HG02678 (cell line): ENCODE measurements around the gene SLC4A1.

Experiments
- ATAC-seq: cut with Tn5 transposase; IDR thresholded peaks from one replicate; pipeline ENCODE4 v1.9.1; 2021; ENCODE audit warnings: mild to moderate bottlenecking, moderate library complexity; ENCODE audit not compliant: unreplicated experiment

Gene SLC4A1

DNA sequence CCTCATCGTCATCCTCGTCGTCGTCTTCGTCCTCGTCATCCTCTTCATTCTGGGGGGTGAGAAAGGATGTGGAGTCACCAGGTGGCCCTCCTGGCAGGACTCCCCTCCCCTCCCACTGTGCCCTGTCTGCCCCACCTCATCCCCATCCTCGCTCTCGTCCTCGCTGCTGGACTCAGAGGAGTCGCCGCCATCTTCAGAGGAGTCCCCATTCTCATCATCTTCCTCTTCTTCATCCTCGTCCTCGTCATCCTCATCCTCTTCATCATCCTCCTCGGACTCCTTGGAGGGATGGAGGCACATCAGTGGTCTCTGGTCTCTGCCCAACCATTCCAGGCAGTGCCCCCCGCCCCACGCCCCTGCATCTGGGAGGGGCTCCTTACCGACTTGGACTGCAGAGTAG lies 60.6 kb downstream of the SLC4A1 start:
- ATAC-seq, result no peak

DNA sequence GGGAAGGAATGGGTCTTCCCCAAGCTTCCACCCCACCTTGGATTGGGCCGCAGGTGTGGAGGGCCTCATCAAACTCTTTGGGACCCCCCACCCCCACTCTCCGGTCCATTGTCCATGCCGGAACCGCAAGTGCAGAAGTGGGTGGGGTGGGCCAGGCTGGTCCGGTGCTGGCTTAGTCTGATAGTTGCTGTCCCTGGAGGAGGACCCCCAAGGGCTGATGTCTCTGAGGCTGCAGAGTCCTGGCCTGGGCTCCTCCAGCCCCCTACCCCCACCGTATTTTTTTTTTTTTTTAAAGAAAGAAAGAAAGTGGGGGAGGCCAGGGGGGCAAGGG lies 61.1 kb downstream of the SLC4A1 start:
- ATAC-seq, result no peak

GRCh38 chr17:44205962-44206824 lies 61.7 kb downstream of the SLC4A1 start:
- no peak for ATAC-seq

DNA sequence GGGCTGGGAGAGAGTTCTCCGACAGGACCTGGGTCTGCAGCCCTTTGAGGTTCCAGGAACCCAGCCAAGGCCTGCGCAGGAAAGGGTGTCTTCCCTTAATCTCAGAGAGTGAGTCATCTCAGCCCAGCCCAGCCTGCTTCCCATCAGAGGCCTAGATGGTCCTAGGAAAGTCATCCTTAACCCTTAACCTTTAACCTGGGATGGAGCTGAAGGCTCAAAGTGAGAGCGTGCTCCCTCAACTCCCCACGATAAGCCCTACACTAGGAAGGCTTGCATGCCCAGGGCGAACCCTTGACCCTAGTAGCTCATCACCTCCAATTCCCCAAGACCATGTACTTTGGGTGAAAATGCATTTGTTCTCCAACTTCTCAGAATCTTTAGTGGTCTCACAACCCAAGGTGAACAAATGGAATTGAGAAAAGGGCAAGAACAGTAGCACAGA lies 63.5 kb downstream of the SLC4A1 start:
- ATAC-seq, result no peak

DNA sequence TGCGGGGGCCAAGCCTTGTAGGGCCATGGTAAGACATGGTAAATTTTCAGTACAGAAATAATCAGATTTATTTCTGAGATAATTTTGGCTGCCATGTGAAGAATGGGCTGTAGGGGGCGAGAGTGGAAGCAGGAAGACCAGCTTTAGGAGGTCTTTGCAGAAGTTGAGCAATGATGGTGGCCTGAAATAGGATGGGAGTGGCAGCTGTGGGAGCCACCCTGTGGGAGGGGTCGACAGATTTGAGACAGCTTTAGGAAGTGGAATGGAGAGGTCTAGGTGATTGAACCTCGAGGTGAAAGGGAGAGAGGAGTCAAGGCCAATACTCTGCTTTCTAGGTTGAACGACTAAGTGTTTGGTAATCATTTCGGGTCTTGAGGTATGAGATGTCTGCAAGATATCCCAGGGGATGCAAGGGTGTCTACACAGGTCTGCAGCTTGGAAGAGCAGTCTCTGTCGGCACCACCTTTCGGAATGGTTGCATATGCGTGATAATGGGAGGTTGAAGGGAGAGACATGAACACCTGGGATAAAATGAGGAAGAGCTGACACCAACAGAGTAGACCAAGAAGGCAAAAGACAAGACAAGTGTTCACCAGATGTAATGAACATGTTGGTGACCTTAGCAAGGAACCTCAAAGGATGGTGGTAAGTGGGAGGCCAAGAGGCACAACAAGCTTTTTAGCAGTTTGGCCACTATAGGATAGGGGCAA lies 64.0 kb downstream of the SLC4A1 start:
- no peak for ATAC-seq

DNA sequence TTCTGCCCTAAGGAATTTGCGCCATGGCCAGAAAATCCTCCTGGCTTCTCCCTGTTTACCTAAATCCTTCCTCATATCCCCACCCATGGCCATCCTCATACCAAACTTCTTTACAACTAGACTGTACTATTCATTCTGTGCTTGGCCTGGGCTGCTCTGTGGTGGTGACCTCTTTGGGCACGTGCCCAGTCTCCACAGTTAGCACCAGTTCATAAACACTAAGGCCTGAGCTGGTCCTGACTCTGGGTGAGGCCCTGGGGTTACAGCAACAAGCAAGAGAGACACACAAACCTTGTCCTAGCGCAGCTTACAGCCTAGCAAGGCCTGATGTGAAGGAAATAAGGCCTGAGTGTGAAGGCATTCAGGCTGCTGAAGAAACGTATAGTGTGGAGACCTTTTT lies 65.2 kb downstream of the SLC4A1 start:
- ATAC-seq, result no peak

DNA sequence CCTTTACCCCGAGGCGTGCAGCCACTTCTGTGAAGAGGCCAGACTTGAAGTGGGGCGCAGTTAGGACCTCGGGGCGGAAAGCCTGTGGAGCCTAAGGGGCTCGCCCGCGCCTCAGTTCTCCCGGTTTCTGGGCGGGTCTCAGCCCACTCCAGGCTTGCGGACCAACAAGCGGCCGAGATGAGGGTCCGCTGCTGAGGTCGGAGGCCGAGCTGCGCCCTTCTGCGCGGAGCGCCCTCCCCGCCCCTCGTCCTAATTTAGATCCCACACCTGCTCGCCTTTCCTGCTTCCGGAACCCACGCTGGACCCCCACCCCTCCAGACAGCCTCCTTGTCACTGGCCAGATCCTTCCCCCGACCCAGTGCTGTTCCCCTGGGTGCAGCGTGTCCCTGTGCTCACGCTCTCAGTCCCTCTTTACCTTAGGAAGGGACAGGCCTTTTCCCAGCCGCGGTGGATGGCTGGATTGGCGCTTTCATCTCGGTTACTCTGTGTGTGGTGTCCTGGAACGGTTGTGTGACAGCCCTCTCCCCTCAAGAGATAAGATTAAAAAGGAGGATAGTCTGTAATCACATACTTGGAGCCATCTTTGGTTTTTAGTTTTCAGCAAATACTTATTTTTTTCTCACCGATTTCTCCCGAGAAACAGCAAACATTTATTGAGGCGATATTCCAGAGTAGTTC lies 67.3 kb downstream of the SLC4A1 start:
- ATAC-seq, result no peak

DNA sequence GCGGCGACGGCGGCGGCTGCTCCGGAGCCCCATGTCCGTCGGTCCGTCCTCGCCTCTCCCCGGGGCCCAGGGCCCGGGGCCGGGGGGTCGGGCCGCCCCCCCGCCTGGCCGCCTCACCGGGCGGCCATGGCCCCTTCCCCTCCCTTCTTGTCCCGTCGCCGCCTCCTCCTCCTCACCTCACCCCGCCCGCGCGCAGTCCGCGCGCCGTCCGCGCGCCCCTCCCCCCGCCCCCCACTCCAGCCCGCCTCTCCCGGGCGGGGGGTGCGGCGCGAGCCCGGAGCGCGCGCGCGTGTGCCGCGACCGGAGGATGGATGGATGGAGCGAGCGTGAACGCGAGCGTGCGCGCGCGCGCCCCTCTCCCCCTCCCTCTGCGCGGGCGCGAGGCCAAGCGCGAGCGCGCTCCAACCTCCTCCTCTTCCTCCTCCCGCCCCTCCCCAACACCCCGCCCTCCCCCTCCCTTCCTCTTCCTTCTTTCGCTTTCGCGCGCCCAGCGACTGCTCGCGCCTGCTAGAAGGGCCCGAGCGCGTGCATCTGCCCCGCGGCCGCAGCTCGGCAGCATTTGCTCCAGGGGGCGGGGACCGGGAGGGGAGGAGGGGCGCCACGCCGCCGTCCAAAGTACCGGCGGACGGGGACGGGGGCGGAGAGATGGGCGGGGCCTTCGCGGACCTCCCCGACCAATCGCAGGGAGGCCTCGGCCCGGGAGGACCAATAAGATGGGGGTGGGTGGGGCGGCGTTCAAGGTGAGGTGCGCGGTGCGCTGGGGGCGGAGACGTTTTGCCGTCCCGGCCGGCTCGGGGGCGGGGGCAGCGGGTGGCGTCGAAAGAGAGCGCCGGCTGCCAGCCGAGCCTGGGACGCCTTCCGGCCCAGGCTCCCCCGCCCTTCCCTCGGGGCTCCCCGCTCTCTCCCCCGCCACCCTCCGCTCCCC lies 68.1 kb downstream of the SLC4A1 start, which contains the start of gene ATXN7L3:
Gene ATXN7L3 (minus strand): TSS at position 332 of the 925 bp plus-strand sequence. CDS start 1,814 bp downstream, outside the sequence.
- ATAC-seq, result peak; percentile 68

- ATAC-seq, result peak; percentile 15
Observed at GRCh38 chr17:44198721-44199552, 69.0 kb downstream of the SLC4A1 start.
